Measurements from ENCODE around the gene STK25.

STK25 gene

GRCh38 chr2:241500431-241500975 is 7.9 kb downstream of the STK25 start:
- no peaks in the 10 kb centered on the region for H4K20me1 ChIP-seq (ENCODE audit: low read depth, low read length)
- H3K9ac ChIP-seq (ENCODE audit: low read length) = no peak overlapping the region
- H3K36me3 ChIP-seq (ENCODE audit: low read length) = no peaks in the 10 kb centered on the region
- no peaks in the 10 kb centered on the region for H3F3A ChIP-seq (ENCODE audit: insufficient read depth)
- no peaks in the 10 kb centered on the region for H3K27me3 ChIP-seq (ENCODE audit: low read length)
- H3K4me3 ChIP-seq (ENCODE audit: insufficient read depth, low read length, poor library complexity, severe bottlenecking) = no peak overlapping the region
- no peaks in the 10 kb centered on the region for H3K79me2 ChIP-seq (ENCODE audit: insufficient read depth, low read length)
- no peak overlapping the region for H2AFZ ChIP-seq (ENCODE audit: low read depth, low read length, severe bottlenecking)
- H3K9me3 ChIP-seq (ENCODE audit: insufficient read depth, low read length) = no peaks in the 10 kb centered on the region
- TF ChIP-seq CTCF (IDR thresholded peaks at IDR 0.05; ENCODE audit: insufficient read depth, low read length, poor library complexity, severe bottlenecking) (no peak), EZH2phosphoT487 (conservative IDR thresholded peaks at IDR 0.05; ENCODE audit: low read length) (no peak)
- no peak overlapping the region for H3K4me2 ChIP-seq (ENCODE audit: low read depth, low read length, poor library complexity, severe bottlenecking)
- no peaks in the 10 kb centered on the region for H3K9me2 ChIP-seq (replicated peaks; ENCODE audit: insufficient read depth, low read length)
- H3K27ac ChIP-seq (ENCODE audit: low read depth, low read length) = no peak overlapping the region

- H3K4me2 ChIP-seq (ENCODE audit: low read depth, low read length, poor library complexity, severe bottlenecking) = no peak overlapping the region
- H4K20me1 ChIP-seq (ENCODE audit: low read depth, low read length) = no peaks in the 10 kb centered on the region
- H3K9me3 ChIP-seq (ENCODE audit: insufficient read depth, low read length) = no peaks in the 10 kb centered on the region
- H3K4me3 ChIP-seq (ENCODE audit: insufficient read depth, low read length, poor library complexity, severe bottlenecking) = no peak overlapping the region
- H2AFZ ChIP-seq (ENCODE audit: low read depth, low read length, severe bottlenecking) = no peak overlapping the region
- no peaks in the 10 kb centered on the region for H3K79me2 ChIP-seq (ENCODE audit: insufficient read depth, low read length)
- H3K9me2 ChIP-seq (replicated peaks; ENCODE audit: insufficient read depth, low read length) = no peaks in the 10 kb centered on the region
- no peak overlapping the region for H3K27ac ChIP-seq (ENCODE audit: low read depth, low read length)
- no peaks in the 10 kb centered on the region for H3F3A ChIP-seq (ENCODE audit: insufficient read depth)
- H3K27me3 ChIP-seq (ENCODE audit: low read length) = no peaks in the 10 kb centered on the region
- no peak overlapping the region for H3K9ac ChIP-seq (ENCODE audit: low read length)
- H3K36me3 ChIP-seq (ENCODE audit: low read length) = no peaks in the 10 kb centered on the region
- TF ChIP-seq CTCF (IDR thresholded peaks at IDR 0.05; ENCODE audit: insufficient read depth, low read length, poor library complexity, severe bottlenecking) (no peak), EZH2phosphoT487 (conservative IDR thresholded peaks at IDR 0.05; ENCODE audit: low read length) (no peak)
Observed at GRCh38 chr2:241500016-241500415, 8.4 kb downstream of the STK25 start.

- Histone ChIP-seq H3K27ac (ENCODE audit: low read depth, low read length) (no peak overlapping the region), H3K27me3 (ENCODE audit: low read length) (no peaks in the 10 kb centered on the region), H3K9me2 (replicated peaks; ENCODE audit: insufficient read depth, low read length) (no peaks in the 10 kb centered on the region), H3K36me3 (ENCODE audit: low read length) (no peaks in the 10 kb centered on the region), H3K9ac (ENCODE audit: low read length) (no peak overlapping the region), H3K4me2 (ENCODE audit: low read depth, low read length, poor library complexity, severe bottlenecking) (no peak overlapping the region), H3K9me3 (ENCODE audit: insufficient read depth, low read length) (no peaks in the 10 kb centered on the region), H3F3A (ENCODE audit: insufficient read depth) (no peaks in the 10 kb centered on the region), H4K20me1 (ENCODE audit: low read depth, low read length) (no peaks in the 10 kb centered on the region), H3K4me3 (ENCODE audit: insufficient read depth, low read length, poor library complexity, severe bottlenecking) (no peak overlapping the region), H3K79me2 (ENCODE audit: insufficient read depth, low read length) (no peaks in the 10 kb centered on the region), H2AFZ (ENCODE audit: low read depth, low read length, severe bottlenecking) (no peak overlapping the region)
- TF ChIP-seq EZH2phosphoT487 (conservative IDR thresholded peaks at IDR 0.05; ENCODE audit: low read length) (no peak), CTCF (IDR thresholded peaks at IDR 0.05; ENCODE audit: insufficient read depth, low read length, poor library complexity, severe bottlenecking) (no peak)
Observed at GRCh38 chr2:241499146-241499965, 9.0 kb downstream of the STK25 start.
